22Rv1 (cell line): ENCODE results near the gene NF1.
"Not testable (repeated sequence)": the region's sequence is repeated elsewhere in the genome, so short reads cannot be mapped to it uniquely, and the experiment has no call there.

Experiments
- H3K27ac ChIP-seq: fragments of 450-650 bp; 2 replicates; pipeline ENCODE4 v1.5.1; 2017
- ZFX ChIP-seq: fragments of 450-650 bp; IDR thresholded peaks from 2 replicates; pipeline ENCODE4 v1.6.1; 2017; ENCODE audit warnings: antibody characterized with exemption, borderline replicate concordance
- TF ChIP-seq, protein P1 (sequence below): fragments of 450-650 bp; IDR thresholded peaks from 2 replicates; pipeline ENCODE4 v1.5.1; 2017; ENCODE audit warnings: mild to moderate bottlenecking

NF1 gene

GRCh38 chr17:31163091-31163781 is 68.5 kb downstream of the NF1 start:
- TF ChIP-seq, protein P1, sequence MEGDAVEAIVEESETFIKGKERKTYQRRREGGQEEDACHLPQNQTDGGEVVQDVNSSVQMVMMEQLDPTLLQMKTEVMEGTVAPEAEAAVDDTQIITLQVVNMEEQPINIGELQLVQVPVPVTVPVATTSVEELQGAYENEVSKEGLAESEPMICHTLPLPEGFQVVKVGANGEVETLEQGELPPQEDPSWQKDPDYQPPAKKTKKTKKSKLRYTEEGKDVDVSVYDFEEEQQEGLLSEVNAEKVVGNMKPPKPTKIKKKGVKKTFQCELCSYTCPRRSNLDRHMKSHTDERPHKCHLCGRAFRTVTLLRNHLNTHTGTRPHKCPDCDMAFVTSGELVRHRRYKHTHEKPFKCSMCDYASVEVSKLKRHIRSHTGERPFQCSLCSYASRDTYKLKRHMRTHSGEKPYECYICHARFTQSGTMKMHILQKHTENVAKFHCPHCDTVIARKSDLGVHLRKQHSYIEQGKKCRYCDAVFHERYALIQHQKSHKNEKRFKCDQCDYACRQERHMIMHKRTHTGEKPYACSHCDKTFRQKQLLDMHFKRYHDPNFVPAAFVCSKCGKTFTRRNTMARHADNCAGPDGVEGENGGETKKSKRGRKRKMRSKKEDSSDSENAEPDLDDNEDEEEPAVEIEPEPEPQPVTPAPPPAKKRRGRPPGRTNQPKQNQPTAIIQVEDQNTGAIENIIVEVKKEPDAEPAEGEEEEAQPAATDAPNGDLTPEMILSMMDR: no peak
- no peak for TF ChIP-seq ZFX
- no peak overlapping the region for H3K27ac ChIP-seq

DNA sequence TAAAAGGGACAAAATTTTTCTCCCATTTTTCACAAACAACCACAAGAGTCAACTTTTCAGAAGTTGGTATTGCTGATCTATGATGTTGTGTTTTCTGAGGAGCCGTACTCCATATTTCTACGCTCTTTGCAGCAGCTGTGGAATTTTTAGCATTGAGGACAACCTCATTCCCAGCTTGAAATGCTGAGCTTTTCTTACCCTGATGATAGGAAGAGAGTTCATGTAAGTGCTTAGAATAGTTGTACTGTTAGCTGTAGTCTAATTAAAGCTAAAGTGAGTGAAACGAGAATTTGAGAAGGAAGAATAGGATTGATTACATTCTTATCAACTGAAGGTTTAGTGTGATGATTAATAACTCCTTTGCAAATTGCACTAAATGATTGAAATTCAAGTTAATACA is 72.3 kb downstream of the NF1 start:
- no peak overlapping the region for H3K27ac ChIP-seq

GRCh38 chr17:31171701-31172100 is 76.9 kb downstream of the NF1 start:
- no peak overlapping the region for H3K27ac ChIP-seq
- TF ChIP-seq, protein P1: no peak
- TF ChIP-seq ZFX: no peak

More for the DNA sequence above, 72.3 kb downstream of the NF1 start:
- TF ChIP-seq, protein P1: no peak
- TF ChIP-seq ZFX: no peak

DNA sequence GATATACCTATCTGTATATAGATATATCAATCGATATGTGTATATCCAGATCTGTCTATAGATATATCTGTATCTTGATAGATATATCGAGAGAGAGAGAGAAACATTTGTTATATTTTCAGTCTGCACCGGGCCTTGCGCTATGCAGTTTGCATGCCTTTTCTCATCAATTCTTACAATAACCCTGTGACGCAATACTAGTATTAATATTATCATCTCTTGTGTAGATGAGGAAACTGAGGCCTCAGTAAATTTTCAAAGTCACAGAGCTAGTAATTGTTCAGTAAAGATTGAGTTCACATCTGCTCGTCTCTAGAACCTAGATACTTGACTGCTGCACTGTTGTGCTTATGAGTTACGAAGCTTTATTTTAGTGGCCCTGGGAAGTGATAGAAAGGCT is 77.6 kb downstream of the NF1 start:
- no peak overlapping the region for H3K27ac ChIP-seq
- TF ChIP-seq, protein P1: no peak
- no peak for TF ChIP-seq ZFX

- TF ChIP-seq, protein P1: no peak
- no peak for TF ChIP-seq ZFX
- H3K27ac ChIP-seq: no peak overlapping the region
Measured at GRCh38 chr17:31174215-31174614, 79.4 kb downstream of the NF1 start.

DNA sequence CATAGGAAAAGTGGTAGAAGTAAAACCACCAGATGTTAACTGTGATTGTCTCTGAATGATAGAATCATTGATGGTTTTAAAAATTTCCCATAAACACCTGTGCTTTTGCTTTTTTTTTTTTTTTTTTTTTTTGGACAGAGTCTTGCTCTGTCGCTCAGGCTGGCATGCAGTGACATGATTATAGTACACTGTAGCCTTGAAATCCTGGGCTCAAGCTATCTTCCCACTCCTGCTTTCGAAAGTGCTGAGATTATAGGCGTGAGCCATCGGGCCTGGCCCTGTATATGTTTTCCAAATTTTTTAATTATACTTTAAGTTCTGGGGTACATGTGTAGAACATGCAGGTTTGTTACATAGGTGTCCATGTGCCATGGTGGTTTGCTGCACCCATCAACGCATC is 80.5 kb downstream of the NF1 start:
- H3K27ac ChIP-seq: no peak overlapping the region
- TF ChIP-seq ZFX: no peak
- TF ChIP-seq, protein P1: no peak

DNA sequence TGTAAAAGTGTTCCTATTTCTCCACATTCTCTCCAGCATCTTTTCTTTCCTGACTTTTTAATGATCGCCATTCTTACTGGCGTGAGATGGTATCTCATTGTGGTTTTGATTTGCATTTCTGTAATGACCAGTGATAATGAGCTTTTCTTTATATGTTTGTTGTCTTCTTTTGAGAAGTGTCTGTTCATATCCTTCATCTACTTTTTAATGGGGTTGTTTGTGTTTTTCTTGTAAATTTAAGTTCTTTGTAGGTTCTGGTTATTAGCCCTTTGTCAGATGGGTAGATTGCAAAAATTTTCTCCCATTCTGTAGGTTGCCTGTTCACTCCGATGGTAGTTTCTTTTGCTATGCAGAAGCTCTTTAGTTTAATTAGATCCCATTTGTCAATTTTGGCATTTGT is 81.4 kb downstream of the NF1 start:
- H3K27ac ChIP-seq: not testable (repeated sequence)

DNA sequence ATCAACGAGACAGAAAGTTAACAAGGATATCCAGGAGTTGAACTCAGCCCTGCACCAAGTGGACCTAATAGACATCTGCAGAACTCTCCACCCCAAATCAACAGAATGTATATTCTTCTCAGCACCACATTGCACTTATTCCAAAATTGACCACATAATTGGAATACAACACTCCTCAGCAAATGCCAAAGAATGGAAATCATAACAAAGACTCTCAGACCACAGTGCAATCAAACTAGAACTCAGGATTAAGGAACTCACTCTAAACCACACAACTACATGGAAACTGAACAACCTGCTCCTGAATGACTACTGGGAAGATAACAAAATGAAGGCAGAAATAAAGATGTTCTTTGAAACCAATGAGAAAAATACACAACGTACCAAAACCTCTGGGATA is 84.2 kb downstream of the NF1 start:
- not testable (repeated sequence) for H3K27ac ChIP-seq
